Measurements from ENCODE around the gene RNU6-9.

RNU6-9 gene

GRCh38 chr19:929891-930258 lies 36.6 kb downstream of the RNU6-9 start:
- CTCF ChIA-PET = interaction anchor here (0.7 kb wide), 1 partner anchor 309 kb away, joined by 3 read pairs; no protein-coding TSS in a partner anchor
- POLR2A ChIA-PET = no interaction called here
- DNase-seq (ENCODE audit: low read depth, low spot score) = no peak
- TF ChIP-seq CTCF (IDR thresholded peaks at IDR 0.05; ENCODE audit: insufficient read depth, low read length, missing control alignments) = no peak
- no peak overlapping the region for H3K4me3 ChIP-seq (ENCODE audit: low read depth, low read length)

- ChIA-PET CTCF (interaction anchor here (0.7 to 2.7 kb wide), 4 partner anchors 9 to 50 kb away, joined by 3 to 12 read pairs (median 6); no protein-coding TSS in a partner anchor), POLR2A (interaction anchor here (0.7 kb wide), 1 partner anchor 25 kb away, joined by 4 read pairs; no protein-coding TSS in a partner anchor)
- TF ChIP-seq CTCF (IDR thresholded peaks at IDR 0.05; ENCODE audit: insufficient read depth, low read length, missing control alignments) = no peak
- H3K4me3 ChIP-seq (ENCODE audit: low read depth, low read length) = no peak overlapping the region
- DNase-seq (ENCODE audit: low read depth, low spot score) = no peak
These were observed 38.8 kb downstream of the RNU6-9 start for GRCh38 chr19:931860-932647.

- DNase-seq (ENCODE audit: low read depth, low spot score) = peak; percentile 26
- TF ChIP-seq CTCF (IDR thresholded peaks at IDR 0.05; ENCODE audit: insufficient read depth, low read length, missing control alignments) = no peak
- H3K4me3 ChIP-seq (ENCODE audit: low read depth, low read length) = peak overlapping the region; percentile 32
- CTCF ChIA-PET = interaction anchor here (0.7 to 2.7 kb wide), 7 partner anchors 10 to 66 kb away, joined by 3 to 12 read pairs (median 4); partner anchors contain the start of gene WDR18
- POLR2A ChIA-PET = interaction anchor here (0.7 to 1.3 kb wide), 2 partner anchors 24 kb away, joined by 4 to 7 read pairs; no protein-coding TSS in a partner anchor
These were observed 39.6 kb downstream of the RNU6-9 start for GRCh38 chr19:932648-933552.

- DNase-seq (ENCODE audit: low read depth, low spot score) = no peak
- no peak for TF ChIP-seq CTCF (IDR thresholded peaks at IDR 0.05; ENCODE audit: insufficient read depth, low read length, missing control alignments)
- ChIA-PET POLR2A (interaction anchor here (1.3 kb wide), 1 partner anchor 23 kb away, joined by 7 read pairs; no protein-coding TSS in a partner anchor), CTCF (interaction anchor here (0.8 to 2.7 kb wide), 6 partner anchors 11 to 66 kb away, joined by 3 to 12 read pairs (median 7); partner anchors contain the start of gene WDR18)
- no peak overlapping the region; the same call in 1 of the 2 replicates for H3K4me3 ChIP-seq (ENCODE audit: low read depth, low read length)
These were observed 40.2 kb downstream of the RNU6-9 start for GRCh38 chr19:933553-933882.

GRCh38 chr19:934197-934840 lies 41.0 kb downstream of the RNU6-9 start:
- H3K4me3 ChIP-seq (ENCODE audit: low read depth, low read length) = no peak overlapping the region
- DNase-seq (ENCODE audit: low read depth, low spot score) = no peak
- ChIA-PET CTCF (interaction anchor here (1.3 to 2.7 kb wide), 5 partner anchors 11 to 310 kb away, joined by 3 to 12 read pairs (median 10); partner anchors contain the start of gene WDR18), POLR2A (interaction anchor here (0.7 to 1.3 kb wide), 2 partner anchors 13 to 22 kb away, joined by 3 to 7 read pairs; no protein-coding TSS in a partner anchor)
- TF ChIP-seq CTCF (IDR thresholded peaks at IDR 0.05; ENCODE audit: insufficient read depth, low read length, missing control alignments) = no peak

Measured in AG04449 (cell line).